ENCODE measurements around the gene KRTAP22-2. TPM values are rescaled to one million over a fixed set of nuclear protein-coding genes. Genes with fewer than 3 reads are reported as not detected.

KRTAP22-2 gene
- total RNA-seq, 4 donors from 2014 or later = not detected

DNA sequence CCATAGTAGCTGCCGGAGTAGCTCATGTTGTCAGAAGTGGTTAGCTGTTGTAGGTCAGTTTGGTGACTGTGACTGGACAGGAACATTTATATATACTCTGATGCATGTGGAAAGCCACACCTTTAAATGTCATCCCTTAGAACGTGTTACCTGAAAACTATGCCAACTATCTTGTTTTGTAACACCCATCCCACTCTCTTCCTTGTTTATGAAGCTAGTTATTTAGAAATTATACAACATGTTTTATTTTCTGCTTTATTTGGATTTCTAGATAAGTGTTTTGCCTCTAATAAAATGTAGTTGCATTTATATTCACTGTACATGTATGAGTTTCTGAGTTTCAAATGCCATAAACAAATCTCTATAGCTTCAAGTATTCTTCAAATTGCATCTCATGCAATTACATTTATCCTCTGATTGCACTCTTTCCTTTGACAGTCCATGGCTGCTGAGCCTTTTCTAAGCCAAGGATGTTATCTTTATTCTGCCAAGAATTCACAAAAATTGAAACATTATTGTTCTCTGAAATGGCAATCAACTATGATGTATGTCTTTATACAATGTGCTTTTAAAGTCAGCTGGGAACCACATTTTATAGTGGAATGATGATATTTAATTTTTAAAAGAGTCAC lies 28.8 kb downstream of the KRTAP22-2 start, which contains the start of gene KRTAP19-7:
KRTAP19-7 (minus strand) TSS at position 51 of the 632 bp plus-strand sequence; CDS start at position 26, 25 bp downstream.
- H3K36me3 ChIP-seq = no peaks in the 10 kb centered on the region
- DNase-seq = no peak
- no peaks in the 10 kb centered on the region for H3K27me3 ChIP-seq
- no peak within 1 kb of the TSS for H3K4me3 ChIP-seq
- TF ChIP-seq POLR2A (IDR thresholded peaks at IDR 0.05) = no peak
- TF ChIP-seq, protein P1, sequence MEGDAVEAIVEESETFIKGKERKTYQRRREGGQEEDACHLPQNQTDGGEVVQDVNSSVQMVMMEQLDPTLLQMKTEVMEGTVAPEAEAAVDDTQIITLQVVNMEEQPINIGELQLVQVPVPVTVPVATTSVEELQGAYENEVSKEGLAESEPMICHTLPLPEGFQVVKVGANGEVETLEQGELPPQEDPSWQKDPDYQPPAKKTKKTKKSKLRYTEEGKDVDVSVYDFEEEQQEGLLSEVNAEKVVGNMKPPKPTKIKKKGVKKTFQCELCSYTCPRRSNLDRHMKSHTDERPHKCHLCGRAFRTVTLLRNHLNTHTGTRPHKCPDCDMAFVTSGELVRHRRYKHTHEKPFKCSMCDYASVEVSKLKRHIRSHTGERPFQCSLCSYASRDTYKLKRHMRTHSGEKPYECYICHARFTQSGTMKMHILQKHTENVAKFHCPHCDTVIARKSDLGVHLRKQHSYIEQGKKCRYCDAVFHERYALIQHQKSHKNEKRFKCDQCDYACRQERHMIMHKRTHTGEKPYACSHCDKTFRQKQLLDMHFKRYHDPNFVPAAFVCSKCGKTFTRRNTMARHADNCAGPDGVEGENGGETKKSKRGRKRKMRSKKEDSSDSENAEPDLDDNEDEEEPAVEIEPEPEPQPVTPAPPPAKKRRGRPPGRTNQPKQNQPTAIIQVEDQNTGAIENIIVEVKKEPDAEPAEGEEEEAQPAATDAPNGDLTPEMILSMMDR (IDR thresholded peaks at IDR 0.05) = no peak
- H3K4me1 ChIP-seq = no peaks in the 10 kb centered on the region
- H3K27ac ChIP-seq = no peak within 1 kb of the TSS
- intact Hi-C loops (cut with DNase I; ENCODE audit: low total_unique reads) = no loop called here
- H3K9me3 ChIP-seq = no peaks in the 10 kb centered on the region

GRCh38 chr21:30555095-30555494 lies 35.1 kb downstream of the KRTAP22-2 start:
- Histone ChIP-seq H3K27me3 (no peaks in the 10 kb centered on the region), H3K4me3 (no peak overlapping the region), H3K4me1 (no peaks in the 10 kb centered on the region), H3K36me3 (no peaks in the 10 kb centered on the region), H3K27ac (no peak overlapping the region), H3K9me3 (no peaks in the 10 kb centered on the region)
- intact Hi-C loops (cut with DNase I; ENCODE audit: low total_unique reads) = no loop called here
- no peak for TF ChIP-seq POLR2A (IDR thresholded peaks at IDR 0.05)
- TF ChIP-seq, protein P1 (IDR thresholded peaks at IDR 0.05) = no peak
- DNase-seq = no peak

GRCh38 chr21:30552782-30553181 lies 37.4 kb downstream of the KRTAP22-2 start:
- DNase-seq = no peak
- intact Hi-C loops (cut with DNase I; ENCODE audit: low total_unique reads) = no loop called here
- Histone ChIP-seq H3K4me3 (no peak overlapping the region), H3K36me3 (no peaks in the 10 kb centered on the region), H3K4me1 (no peaks in the 10 kb centered on the region), H3K9me3 (no peaks in the 10 kb centered on the region), H3K27me3 (no peaks in the 10 kb centered on the region), H3K27ac (no peak overlapping the region)
- TF ChIP-seq, protein P1 (IDR thresholded peaks at IDR 0.05) = no peak
- TF ChIP-seq POLR2A (IDR thresholded peaks at IDR 0.05) = no peak

DNA sequence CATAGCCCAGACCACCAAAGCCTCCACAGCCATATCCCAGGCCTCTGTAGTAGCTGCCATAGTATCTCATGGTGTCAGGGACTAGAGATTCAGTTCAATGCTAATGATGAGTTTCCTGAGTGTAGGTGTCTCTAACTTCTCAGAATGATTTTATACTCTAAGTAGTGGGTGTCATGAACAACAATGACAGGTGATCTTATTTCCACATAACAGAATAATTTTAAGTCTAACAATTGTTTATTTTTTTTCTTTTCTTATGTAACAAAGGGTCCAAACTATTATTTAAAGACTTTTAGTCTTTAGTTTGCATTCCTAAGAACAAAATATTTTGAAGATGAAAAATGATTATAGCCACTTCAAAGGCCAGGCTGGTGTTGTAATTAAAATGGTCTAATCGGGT lies 48.4 kb downstream of the KRTAP22-2 start, which contains the start of gene KRTAP19-6:
KRTAP19-6 (minus strand) TSS at position 101 of the 400 bp plus-strand sequence; CDS start at position 70, 31 bp downstream.
- TF ChIP-seq, protein P1 (IDR thresholded peaks at IDR 0.05) = no peak
- no peak for TF ChIP-seq POLR2A (IDR thresholded peaks at IDR 0.05)
- H3K9me3 ChIP-seq = no peaks in the 10 kb centered on the region
- no peak for DNase-seq
- no peaks in the 10 kb centered on the region for H3K27me3 ChIP-seq
- intact Hi-C loops (cut with DNase I; ENCODE audit: low total_unique reads) = no loop called here
- H3K27ac ChIP-seq = no peak within 1 kb of the TSS
- no peaks in the 10 kb centered on the region for H3K36me3 ChIP-seq
- H3K4me3 ChIP-seq = no peak within 1 kb of the TSS
- H3K4me1 ChIP-seq = no peaks in the 10 kb centered on the region

Small RNAs within 50 kb of the gene (small RNA-seq; reads per million reads assigned to genes)
- not detected for gene KRTAP20-1
- not detected for gene KRTAP20-4
- gene KRTAP22-1 = not detected
- not detected for gene KRTAP22-2

Other genes with a start within 250 kb of the KRTAP22-2 start
- gene KRTAP23-1, start 241.8 kb downstream of the KRTAP22-2 start, total RNA-seq = not detected
- not detected for gene KRTAP13-2, start 218.1 kb downstream of the KRTAP22-2 start, total RNA-seq
- not detected for gene KRTAP13-1, start 194.4 kb downstream of the KRTAP22-2 start, total RNA-seq
- not detected for gene KRTAP13-3, start 164.5 kb downstream of the KRTAP22-2 start, total RNA-seq
- gene KRTAP13-4, start 160.2 kb downstream of the KRTAP22-2 start, total RNA-seq = not detected
- gene KRTAP15-1, start 150.1 kb downstream of the KRTAP22-2 start, total RNA-seq = not detected
- gene KRTAP19-1, start 110.0 kb downstream of the KRTAP22-2 start, total RNA-seq = not detected
- gene KRTAP19-2, start 103.0 kb downstream of the KRTAP22-2 start, total RNA-seq = not detected
- not detected for gene KRTAP19-3, start 98.4 kb downstream of the KRTAP22-2 start, total RNA-seq
- gene KRTAP19-4, start 93.2 kb downstream of the KRTAP22-2 start, total RNA-seq = not detected
- gene KRTAP19-5, start 88.3 kb downstream of the KRTAP22-2 start, total RNA-seq = not detected
- gene KRTAP19-6, start 48.5 kb downstream of the KRTAP22-2 start, total RNA-seq = not detected
- gene KRTAP19-7, start 29.1 kb downstream of the KRTAP22-2 start, total RNA-seq = not detected
- not detected for gene KRTAP6-3, start 2.0 kb upstream of the KRTAP22-2 start, total RNA-seq
- not detected for gene KRTAP6-2, start 8.5 kb upstream of the KRTAP22-2 start, total RNA-seq
- not detected for gene KRTAP22-1, start 10.7 kb upstream of the KRTAP22-2 start, total RNA-seq
- not detected for gene KRTAP6-1, start 23.5 kb upstream of the KRTAP22-2 start, total RNA-seq
- gene KRTAP20-1, start 26.0 kb upstream of the KRTAP22-2 start, total RNA-seq = not detected
- gene KRTAP20-4, start 30.2 kb upstream of the KRTAP22-2 start, total RNA-seq = not detected
- not detected for gene KRTAP20-2, start 44.8 kb upstream of the KRTAP22-2 start, total RNA-seq
- gene KRTAP20-3, start 52.5 kb upstream of the KRTAP22-2 start, total RNA-seq = not detected
- gene KRTAP21-3, start 128.4 kb upstream of the KRTAP22-2 start, total RNA-seq = not detected
- gene KRTAP21-2, start 156.9 kb upstream of the KRTAP22-2 start, total RNA-seq = not detected
- not detected for gene KRTAP21-1, start 165.0 kb upstream of the KRTAP22-2 start, total RNA-seq
- gene KRTAP8-1, start 222.9 kb upstream of the KRTAP22-2 start, total RNA-seq = not detected
- gene KRTAP7-1, start 239.4 kb upstream of the KRTAP22-2 start, total RNA-seq = not detected